Gastroesophageal sphincter (tissue), 4 donors: Measurements from ENCODE around the gene NCBP2L. TPM values are rescaled to one million over a fixed set of nuclear protein-coding genes. Genes with fewer than 3 reads are reported as not detected.
A peak's percentile ranks its signal among the peaks of the same experiment; 100 is the strongest.

ENCODE experiments used
- ATAC-seq: fragments of 150-250 bp; one replicate; pipeline ENCODE4 v1.9.1; 2016; ENCODE audit warnings: mild to moderate bottlenecking, moderate library complexity
- H3K27ac ChIP-seq, 4 donors: fragments of 200-600 bp; sonication (generic) in 3 of 4; 1 replicate in 3 of 4; 2 replicates in 1 of 4; pipeline ENCODE4 v1.5.1; 2016 to 2019
- H3K27me3 ChIP-seq: fragments of 200-600 bp; sonication (generic); one replicate; pipeline ENCODE4 v1.5.1; 2019
- H3K36me3 ChIP-seq, 2 donors: fragments of 200-600 bp; sonication (generic); one replicate each; pipeline ENCODE4 v1.5.1; 2019; ENCODE audit warnings: control low read depth in 1 of 2
- H3K4me1 ChIP-seq, 3 donors: fragments of 200-600 bp; sonication (generic); 1 replicate in 2 of 3; 2 replicates in 1 of 3; pipeline ENCODE4 v1.5.1; 2016 to 2019; ENCODE audit warnings: control low read depth in 2 of 3
- H3K4me3 ChIP-seq, 2 donors: fragments of 200-600 bp; sonication (generic); one replicate each; pipeline ENCODE4 v1.5.1; 2019; ENCODE audit warnings: mild to moderate bottlenecking in 1 of 2, moderate library complexity in 1 of 2
- H3K9me3 ChIP-seq, 3 donors: fragments of 200-600 bp; sonication (generic); one replicate each; pipeline ENCODE4 v1.5.1; 2017 to 2019; ENCODE audit warnings: control low read depth in 2 of 3
- EP300 ChIP-seq: sonication (generic); formaldehyde crosslinking; IDR thresholded peaks from one replicate; pipeline ENCODE4 v1.6.1; 2017; ENCODE audit warnings: antibody characterized with exemption, mild to moderate bottlenecking
- POLR2A ChIP-seq, 2 donors: fragments of 450-650 bp; IDR thresholded peaks; one replicate each; pipeline ENCODE4 v1.6.1; 2017; ENCODE audit warnings: antibody characterized with exemption in 2 of 2, mild to moderate bottlenecking in 2 of 2, moderate library complexity in 1 of 2
- POLR2AphosphoS5 ChIP-seq: sonication (generic); formaldehyde crosslinking; IDR thresholded peaks from one replicate; pipeline ENCODE4 v1.6.1; 2017; ENCODE audit warnings: antibody characterized with exemption
- WGBS, 2 donors: methylation state at CpG; one replicate each; pipeline ENCODE4 v1.1.5; 2018; ENCODE audit warnings: low coverage in 1 of 2; 5-methylcytosine and 5-hydroxymethylcytosine counted together
- total RNA-seq, 4 donors: library from RNA; depleted of rRNA; stranded (reverse); fragments of >200 nt; gene quantifications; one replicate each; pipeline ENCODE4 v1.1.0, GENCODE V29; 2016
- TF ChIP-seq, protein P1 (sequence below), 4 experiments: fragments of 200-600 bp in 2 of 4; fragments of 450-650 bp in 2 of 4; sonication (generic) in 1 of 4; IDR thresholded peaks; one replicate each; pipeline ENCODE4 v1.5.1; 2017 to 2019; ENCODE audit warnings: antibody characterized with exemption in 4 of 4, mild to moderate bottlenecking in 2 of 4, moderate library complexity in 2 of 4

The NCBP2L gene
- total RNA-seq, 4 donors from 2014 or later = 0.31 TPM; not detected in 3

- WGBS, 2 donors = 47 to 48% methylated on average over 3 to 4 of the region's 4 CpGs
- H3K36me3 ChIP-seq = no peaks in the 10 kb centered on the region
- H3K27me3 ChIP-seq = no peaks in the 10 kb centered on the region
- no peak overlapping the region for H3K4me3 ChIP-seq
- ATAC-seq = no peak
- TF ChIP-seq, protein P1, sequence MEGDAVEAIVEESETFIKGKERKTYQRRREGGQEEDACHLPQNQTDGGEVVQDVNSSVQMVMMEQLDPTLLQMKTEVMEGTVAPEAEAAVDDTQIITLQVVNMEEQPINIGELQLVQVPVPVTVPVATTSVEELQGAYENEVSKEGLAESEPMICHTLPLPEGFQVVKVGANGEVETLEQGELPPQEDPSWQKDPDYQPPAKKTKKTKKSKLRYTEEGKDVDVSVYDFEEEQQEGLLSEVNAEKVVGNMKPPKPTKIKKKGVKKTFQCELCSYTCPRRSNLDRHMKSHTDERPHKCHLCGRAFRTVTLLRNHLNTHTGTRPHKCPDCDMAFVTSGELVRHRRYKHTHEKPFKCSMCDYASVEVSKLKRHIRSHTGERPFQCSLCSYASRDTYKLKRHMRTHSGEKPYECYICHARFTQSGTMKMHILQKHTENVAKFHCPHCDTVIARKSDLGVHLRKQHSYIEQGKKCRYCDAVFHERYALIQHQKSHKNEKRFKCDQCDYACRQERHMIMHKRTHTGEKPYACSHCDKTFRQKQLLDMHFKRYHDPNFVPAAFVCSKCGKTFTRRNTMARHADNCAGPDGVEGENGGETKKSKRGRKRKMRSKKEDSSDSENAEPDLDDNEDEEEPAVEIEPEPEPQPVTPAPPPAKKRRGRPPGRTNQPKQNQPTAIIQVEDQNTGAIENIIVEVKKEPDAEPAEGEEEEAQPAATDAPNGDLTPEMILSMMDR (IDR thresholded peaks at IDR 0.05) = no peak
- TF ChIP-seq POLR2AphosphoS5 = no peak
- no peak for TF ChIP-seq POLR2A (IDR thresholded peaks at IDR 0.05)
- no peak for TF ChIP-seq EP300
- no peaks in the 10 kb centered on the region for H3K9me3 ChIP-seq
- peaks cover 0 to 32% (median 0%) of the 10 kb centered on the region in 3 donors for H3K4me1 ChIP-seq
- H3K27ac ChIP-seq = peak overlapping the region; percentile 92 to 94 (median 92)
Measured at GRCh38 chrX:107827852-107828251, 50.3 kb downstream of the NCBP2L start.

- no peaks in the 10 kb centered on the region for H3K9me3 ChIP-seq
- peaks cover 0 to 29% (median 0%) of the 10 kb centered on the region in 3 donors for H3K4me1 ChIP-seq
- no peaks in the 10 kb centered on the region for H3K27me3 ChIP-seq
- 86 to 100% methylated on average over 1 of the region's 1 CpG for WGBS, 2 donors
- no peaks in the 10 kb centered on the region for H3K36me3 ChIP-seq
- TF ChIP-seq EP300 = no peak
- ATAC-seq = no peak
- H3K4me3 ChIP-seq = no peak overlapping the region
- no peak overlapping the region for H3K27ac ChIP-seq
Measured at GRCh38 chrX:107829878-107830277, 52.3 kb downstream of the NCBP2L start.

DNA sequence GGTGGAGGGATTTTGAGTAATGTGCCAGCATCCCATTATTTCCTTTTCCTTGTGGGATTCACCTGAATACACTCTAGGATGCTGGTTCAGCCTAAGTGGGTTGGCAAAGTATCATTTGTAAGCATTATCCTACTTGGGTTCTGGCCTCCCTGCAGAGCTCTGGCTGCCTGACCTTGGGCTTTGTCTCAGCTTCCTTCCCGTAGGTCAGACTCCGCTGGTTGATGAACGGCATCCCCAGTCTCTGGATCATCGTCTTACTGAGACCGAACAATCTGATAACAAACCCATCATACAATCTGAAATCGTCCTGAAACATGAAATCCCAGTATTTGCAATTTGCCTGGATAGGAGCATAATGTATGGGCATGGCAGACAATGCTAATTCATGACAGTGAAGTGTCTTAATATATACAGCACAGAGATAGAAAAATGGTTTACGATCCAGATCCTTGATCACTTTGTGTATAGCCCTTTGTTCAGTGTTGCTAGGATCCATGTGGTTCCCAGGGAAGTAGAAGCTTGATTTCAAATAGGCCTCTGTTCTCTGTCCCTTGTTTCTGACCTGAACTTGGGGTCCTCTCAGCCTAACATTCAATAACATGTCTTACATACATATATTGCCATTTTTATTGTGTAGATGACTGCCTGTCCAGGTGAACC is 53.7 kb downstream of the NCBP2L start:
- no peaks in the 10 kb centered on the region for H3K36me3 ChIP-seq
- no peaks in the 10 kb centered on the region for H3K27me3 ChIP-seq
- no peak for ATAC-seq
- H3K4me3 ChIP-seq = no peak overlapping the region
- TF ChIP-seq POLR2AphosphoS5 = no peak
- no peak for TF ChIP-seq POLR2A (IDR thresholded peaks at IDR 0.05)
- TF ChIP-seq, protein P1 (IDR thresholded peaks at IDR 0.05) = no peak
- TF ChIP-seq EP300 = no peak
- WGBS, 2 donors = 83% methylated on average over 5 of the region's 7 CpGs; no CpG with 5 or more reads in 1 of the 2 donors
- H3K27ac ChIP-seq = no peak overlapping the region
- no peaks in the 10 kb centered on the region for H3K9me3 ChIP-seq
- H3K4me1 ChIP-seq = peaks cover 0 to 26% (median 0%) of the 10 kb centered on the region in 3 donors

DNA sequence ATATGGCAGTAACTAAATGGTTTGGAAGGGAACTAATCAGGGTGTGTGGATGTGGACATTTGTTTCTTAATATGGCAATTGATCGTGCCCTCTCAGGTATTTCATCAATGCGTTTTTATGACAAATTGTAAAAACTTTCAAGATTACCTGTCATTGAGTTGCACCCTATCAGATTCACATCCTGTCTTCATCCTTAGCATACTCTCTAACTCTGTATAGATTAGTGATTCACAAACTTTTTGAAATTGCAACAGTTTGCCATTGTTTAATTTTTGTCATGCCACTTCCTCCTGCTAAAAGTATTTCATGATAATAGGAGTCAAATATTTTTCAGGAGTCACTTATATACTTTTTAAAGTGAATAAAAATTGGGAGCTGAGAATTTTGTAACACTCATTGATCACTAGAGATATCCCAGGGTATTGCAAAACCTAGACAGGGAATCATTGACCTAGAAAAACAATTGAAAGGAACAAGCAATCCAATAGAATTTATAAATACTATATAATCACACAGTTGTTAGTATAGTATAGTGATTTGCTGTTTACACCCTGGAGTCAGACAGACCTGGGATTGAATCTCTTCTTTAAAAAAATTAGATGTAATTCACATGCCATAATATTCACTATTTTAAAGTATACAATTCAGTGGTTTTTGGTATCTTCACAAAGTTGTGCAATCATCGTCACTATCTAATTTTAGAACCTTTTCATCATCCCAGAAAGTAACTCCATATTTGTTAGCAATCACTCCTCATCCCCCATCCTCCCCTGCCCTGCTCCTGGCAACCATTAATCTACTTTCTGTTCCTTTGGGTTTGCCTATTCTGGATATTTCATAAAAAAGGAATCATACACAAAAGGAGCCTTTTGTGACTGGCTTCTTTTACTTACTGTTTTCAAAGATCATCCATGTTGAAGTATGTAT is 57.0 kb downstream of the NCBP2L start:
- no peaks in the 10 kb centered on the region for H3K9me3 ChIP-seq
- H3K27ac ChIP-seq = no peak overlapping the region
- TF ChIP-seq, protein P1 (IDR thresholded peaks at IDR 0.05) = no peak
- TF ChIP-seq POLR2A (IDR thresholded peaks at IDR 0.05) (no peak), EP300 (no peak), POLR2AphosphoS5 (no peak)
- peaks cover 0 to 16% (median 0%) of the 10 kb centered on the region in 3 donors for H3K4me1 ChIP-seq
- no peaks in the 10 kb centered on the region for H3K27me3 ChIP-seq
- no peaks in the 10 kb centered on the region for H3K36me3 ChIP-seq
- 63% methylated on average over 3 of the region's 3 CpGs for WGBS, 2 donors
- no peak overlapping the region for H3K4me3 ChIP-seq
- ATAC-seq = no peak

GRCh38 chrX:107836958-107837357 is 59.4 kb downstream of the NCBP2L start:
- Histone ChIP-seq H3K9me3 (no peaks in the 10 kb centered on the region), H3K4me1 (peaks cover 0 to 13% (median 0%) of the 10 kb centered on the region in 3 donors), H3K36me3 (peaks cover 0 to 12% of the 10 kb centered on the region in 2 donors), H3K27me3 (no peaks in the 10 kb centered on the region), H3K27ac (no peak overlapping the region), H3K4me3 (no peak overlapping the region)
- TF ChIP-seq, protein P1 (IDR thresholded peaks at IDR 0.05) = no peak
- TF ChIP-seq EP300 (no peak), POLR2AphosphoS5 (no peak), POLR2A (IDR thresholded peaks at IDR 0.05) (no peak)
- no peak for ATAC-seq
- WGBS, 2 donors = 67 to 87% methylated on average over 1 to 2 of the region's 2 CpGs
